ENCODE data around the gene DHX34.
"Not testable (repeated sequence)": the region's sequence is repeated elsewhere in the genome, so short reads cannot be mapped to it uniquely, and the experiment has no call there.

GRCh38 chr19:47300867-47301266 is 48.2 kb upstream of the DHX34 start:
- TF ChIP-seq CTCF, POLR2A (IDR thresholded peaks at IDR 0.05): not testable (repeated sequence)

Data from ovary (tissue), 3 donors.